Transverse colon (tissue), 3 donors: ENCODE data around the gene REST.

Experiments
- EP300 ChIP-seq: sonication (generic); formaldehyde crosslinking; IDR thresholded peaks from one replicate; pipeline ENCODE4 v1.6.1; 2017; ENCODE audit warnings: antibody characterized with exemption, low read depth
- TF ChIP-seq, protein P1 (sequence below), 5 experiments: fragments of 200-600 bp in 3 of 5; fragments of 450-650 bp in 2 of 5; sonication (generic) in 3 of 5; IDR thresholded peaks; 1 replicate in 2 of 5; 2 replicates in 3 of 5; pipeline ENCODE4 v1.5.1; 2016 to 2017; ENCODE audit warnings: antibody characterized with exemption in 5 of 5, inconsistent platforms in 3 of 5, mild to moderate bottlenecking in 2 of 5, moderate library complexity in 1 of 5

DNA sequence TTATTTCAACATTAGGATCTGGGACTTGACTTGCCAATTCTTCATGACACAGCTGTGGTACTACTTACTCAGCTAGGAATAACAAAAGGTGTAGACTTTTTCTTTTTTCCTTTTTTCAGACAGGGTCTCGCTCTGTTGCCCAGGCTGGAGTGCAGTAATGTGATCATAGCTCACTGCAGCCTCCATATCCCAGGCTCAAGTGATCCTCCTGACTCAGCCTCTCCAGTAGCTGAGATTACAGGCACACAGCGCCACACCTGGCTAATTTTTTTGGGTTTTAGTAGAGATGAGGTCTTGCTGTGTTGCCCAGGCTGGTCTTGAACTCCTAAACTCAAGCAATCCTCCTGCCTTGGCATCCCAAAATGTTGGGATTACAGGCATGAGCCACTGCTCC is 53.4 kb downstream of the REST start:
- TF ChIP-seq, protein P1, sequence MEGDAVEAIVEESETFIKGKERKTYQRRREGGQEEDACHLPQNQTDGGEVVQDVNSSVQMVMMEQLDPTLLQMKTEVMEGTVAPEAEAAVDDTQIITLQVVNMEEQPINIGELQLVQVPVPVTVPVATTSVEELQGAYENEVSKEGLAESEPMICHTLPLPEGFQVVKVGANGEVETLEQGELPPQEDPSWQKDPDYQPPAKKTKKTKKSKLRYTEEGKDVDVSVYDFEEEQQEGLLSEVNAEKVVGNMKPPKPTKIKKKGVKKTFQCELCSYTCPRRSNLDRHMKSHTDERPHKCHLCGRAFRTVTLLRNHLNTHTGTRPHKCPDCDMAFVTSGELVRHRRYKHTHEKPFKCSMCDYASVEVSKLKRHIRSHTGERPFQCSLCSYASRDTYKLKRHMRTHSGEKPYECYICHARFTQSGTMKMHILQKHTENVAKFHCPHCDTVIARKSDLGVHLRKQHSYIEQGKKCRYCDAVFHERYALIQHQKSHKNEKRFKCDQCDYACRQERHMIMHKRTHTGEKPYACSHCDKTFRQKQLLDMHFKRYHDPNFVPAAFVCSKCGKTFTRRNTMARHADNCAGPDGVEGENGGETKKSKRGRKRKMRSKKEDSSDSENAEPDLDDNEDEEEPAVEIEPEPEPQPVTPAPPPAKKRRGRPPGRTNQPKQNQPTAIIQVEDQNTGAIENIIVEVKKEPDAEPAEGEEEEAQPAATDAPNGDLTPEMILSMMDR (IDR thresholded peaks at IDR 0.05) = no peak
- TF ChIP-seq EP300 = no peak
